GM13977 (cell line): ENCODE data around the gene SDHB.
A peak's percentile ranks its signal among the peaks of the same experiment; 100 is the strongest.

ENCODE experiments used
- DNase-seq: peaks from one replicate; pipeline ENCODE4 v3.0.0; 2012; ENCODE audit warnings: low spot score
- in situ Hi-C: fragments of 300-500 bp; cut with MboI; formaldehyde crosslinking; loops from one replicate; pipeline ENCODE4 v1.12.0; 2022; ENCODE audit warnings: low sequenced_read_pairs, low pct_unique_long_range_greater_than_20kb, mixed read lengths, inconsistent platforms; ENCODE audit not compliant: unreplicated experiment
- TF ChIP-seq, protein P1 (sequence below): IDR thresholded peaks from 2 replicates; pipeline ENCODE4 v1.5.1; 2012; ENCODE audit warnings: mild to moderate bottlenecking, control low read depth; ENCODE audit not compliant: insufficient read depth; ENCODE audit errors: extremely low read depth, missing control alignments

SDHB gene

DNA sequence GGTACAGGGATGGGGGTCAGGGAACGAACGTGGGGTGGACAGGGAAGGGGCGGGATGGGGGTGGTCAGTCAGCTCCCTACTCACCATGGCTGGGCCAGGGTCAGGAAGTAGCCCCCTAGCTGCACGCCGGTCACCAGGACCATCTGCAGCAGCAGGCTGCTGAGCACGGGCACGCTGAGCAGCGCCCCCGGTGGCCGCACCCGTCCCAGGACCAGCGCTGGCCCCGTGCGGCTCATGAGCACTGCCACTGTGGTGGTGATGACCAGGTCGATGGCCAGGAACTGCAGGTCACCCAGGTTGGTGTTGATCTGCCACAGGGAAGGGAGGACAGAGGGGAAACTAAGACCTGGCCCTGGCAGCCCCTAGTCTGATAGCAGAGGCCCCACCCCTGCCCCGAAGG, 66.9 kb downstream of the SDHB start:
- in situ Hi-C loops, result no loop called here
- TF ChIP-seq, protein P1, sequence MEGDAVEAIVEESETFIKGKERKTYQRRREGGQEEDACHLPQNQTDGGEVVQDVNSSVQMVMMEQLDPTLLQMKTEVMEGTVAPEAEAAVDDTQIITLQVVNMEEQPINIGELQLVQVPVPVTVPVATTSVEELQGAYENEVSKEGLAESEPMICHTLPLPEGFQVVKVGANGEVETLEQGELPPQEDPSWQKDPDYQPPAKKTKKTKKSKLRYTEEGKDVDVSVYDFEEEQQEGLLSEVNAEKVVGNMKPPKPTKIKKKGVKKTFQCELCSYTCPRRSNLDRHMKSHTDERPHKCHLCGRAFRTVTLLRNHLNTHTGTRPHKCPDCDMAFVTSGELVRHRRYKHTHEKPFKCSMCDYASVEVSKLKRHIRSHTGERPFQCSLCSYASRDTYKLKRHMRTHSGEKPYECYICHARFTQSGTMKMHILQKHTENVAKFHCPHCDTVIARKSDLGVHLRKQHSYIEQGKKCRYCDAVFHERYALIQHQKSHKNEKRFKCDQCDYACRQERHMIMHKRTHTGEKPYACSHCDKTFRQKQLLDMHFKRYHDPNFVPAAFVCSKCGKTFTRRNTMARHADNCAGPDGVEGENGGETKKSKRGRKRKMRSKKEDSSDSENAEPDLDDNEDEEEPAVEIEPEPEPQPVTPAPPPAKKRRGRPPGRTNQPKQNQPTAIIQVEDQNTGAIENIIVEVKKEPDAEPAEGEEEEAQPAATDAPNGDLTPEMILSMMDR, result peak; percentile 38
- no peak for DNase-seq

DNA sequence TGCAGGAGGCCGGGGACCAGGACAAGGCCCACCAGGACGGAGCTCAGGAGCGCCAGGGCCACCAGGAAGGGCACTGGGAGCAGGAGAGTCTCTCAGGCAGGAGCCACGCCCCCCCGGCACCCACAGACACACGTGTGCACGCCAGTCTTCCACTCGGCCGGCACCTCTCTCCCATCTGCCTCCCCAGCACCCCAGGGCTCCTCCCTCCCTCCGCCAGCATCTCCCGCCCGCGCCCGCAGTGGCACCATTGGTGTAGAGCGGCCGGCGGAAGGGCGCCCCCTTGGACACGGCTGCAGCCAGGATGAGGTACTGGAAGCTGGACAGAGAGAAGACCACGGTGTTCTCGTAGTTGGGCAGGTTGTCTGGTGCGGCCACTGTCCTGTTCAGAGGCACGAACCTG, 67.3 kb downstream of the SDHB start:
- TF ChIP-seq, protein P1, result no peak
- DNase-seq, result no peak
- in situ Hi-C loops, result no loop called here

DNA sequence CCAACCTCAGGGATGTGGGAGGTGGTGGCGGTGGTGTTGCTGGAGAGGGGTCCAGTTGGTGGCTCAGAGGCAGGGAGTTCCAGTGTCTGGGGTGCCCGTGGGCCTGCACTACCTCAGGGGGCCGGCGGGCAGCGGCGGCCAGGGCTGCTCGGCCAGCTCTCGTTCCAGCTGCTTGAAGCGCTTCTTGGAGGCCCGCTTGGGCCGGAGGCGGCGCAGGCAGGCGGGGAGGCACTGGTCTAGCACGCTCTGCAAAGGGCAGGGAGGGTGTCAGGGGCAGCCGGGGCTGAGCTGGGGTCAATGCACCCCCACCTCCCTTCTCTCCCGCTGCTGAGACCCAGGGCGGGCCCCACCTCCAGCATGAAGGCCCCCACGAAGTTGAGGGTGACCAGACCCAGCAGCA, 67.7 kb downstream of the SDHB start:
- in situ Hi-C loops, result no loop called here
- TF ChIP-seq, protein P1, result no peak

DNA sequence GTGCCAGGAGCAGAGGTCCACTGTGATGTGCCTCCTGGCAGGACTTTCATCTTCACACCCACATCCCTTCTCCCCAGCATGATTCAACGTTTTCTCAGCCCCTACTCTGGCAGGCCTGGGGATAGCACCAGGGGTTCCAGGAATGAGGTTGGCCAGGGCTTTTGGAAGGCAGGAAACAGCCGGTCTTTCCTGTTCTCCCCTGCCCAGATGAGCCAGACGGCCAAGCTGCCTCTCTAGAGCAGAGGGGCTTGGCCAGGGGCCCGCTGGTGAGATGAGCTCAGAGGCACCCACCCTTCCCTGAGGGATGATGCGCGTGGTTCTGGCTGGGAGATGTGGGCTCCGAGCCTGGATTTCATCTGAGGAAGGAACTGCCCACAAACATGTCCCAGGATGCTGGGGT, 69.1 kb downstream of the SDHB start:
- TF ChIP-seq, protein P1, result no peak
- no peak for DNase-seq
- in situ Hi-C loops, result no loop called here

More for the DNA sequence above, 67.7 kb downstream of the SDHB start:
- no peak for DNase-seq

DNA sequence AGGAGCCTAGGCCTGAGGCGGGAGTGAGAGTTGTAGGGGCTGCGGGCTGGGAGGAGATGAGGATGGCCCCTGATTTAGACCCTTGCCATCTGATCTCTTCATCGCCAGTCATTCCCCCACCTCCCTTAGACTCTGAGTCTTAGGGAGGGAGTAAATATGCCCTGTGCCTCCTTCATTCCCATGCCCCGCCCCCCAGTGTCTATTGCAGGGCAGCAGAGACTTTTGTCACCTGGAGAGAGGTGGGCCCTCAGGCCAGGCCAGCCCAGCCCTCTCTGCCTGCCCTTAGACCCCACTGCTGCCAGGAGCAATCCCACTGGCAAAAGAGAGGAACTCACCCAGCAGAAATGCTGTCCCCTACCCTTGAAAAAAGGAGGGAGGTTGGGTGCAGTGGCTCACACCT, 70.2 kb downstream of the SDHB start:
- in situ Hi-C loops, result no loop called here
- TF ChIP-seq, protein P1, result no peak
- no peak for DNase-seq

DNA sequence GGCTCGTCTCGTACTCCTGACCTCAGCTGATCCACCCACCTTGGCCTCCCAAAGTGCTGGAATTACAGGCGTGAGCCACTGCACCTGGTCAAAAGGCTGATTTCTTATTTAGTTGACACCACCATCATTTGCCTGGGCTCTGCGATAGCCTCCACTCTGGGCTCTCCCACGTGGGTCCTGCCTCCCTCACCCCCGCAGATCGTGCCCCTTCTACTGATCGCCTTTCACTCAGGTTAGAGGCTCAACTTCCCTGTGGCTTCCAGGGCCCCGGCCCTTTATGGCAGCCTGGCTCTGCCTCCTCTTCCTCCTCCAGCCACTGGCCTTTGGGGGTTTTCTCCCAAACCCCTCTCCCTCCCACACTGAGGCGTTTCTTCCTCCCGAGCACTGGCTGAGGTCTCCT, 70.9 kb downstream of the SDHB start:
- no peak for DNase-seq
- in situ Hi-C loops, result no loop called here
- TF ChIP-seq, protein P1, result no peak
